Upper lobe of left lung (tissue), 6 donors: ENCODE measurements around the gene UTY. TPM values are rescaled to one million over a fixed set of nuclear protein-coding genes. Genes with fewer than 3 reads are reported as not detected.

Experiments
- ATAC-seq, 2 donors: fragments of 200-7000 bp; cut with Tn5 transposase; one replicate each; pipeline ENCODE4 v1.9.1; 2022; ENCODE audit warnings: mild to moderate bottlenecking in 2 of 2, moderate library complexity in 2 of 2; ENCODE audit not compliant: low FRiP score in 2 of 2
- DNase-seq, 2 donors: peaks; one replicate each; pipeline ENCODE4 v3.0.0-alpha.2; 2019 to 2020
- H3K27ac ChIP-seq, 4 donors: fragments of 200-600 bp; sonication (generic); one replicate each; pipeline ENCODE4 v1.5.1; 2016 to 2019
- H3K27me3 ChIP-seq, 4 donors: fragments of 200-600 bp; sonication (generic); one replicate each; pipeline ENCODE4 v1.5.1; 2017 to 2019
- H3K36me3 ChIP-seq, 4 donors: fragments of 200-600 bp; sonication (generic); one replicate each; pipeline ENCODE4 v1.5.1; 2016 to 2019
- H3K4me1 ChIP-seq, 4 donors: fragments of 200-600 bp; sonication (generic); one replicate each; pipeline ENCODE4 v1.5.1; 2018 to 2019
- H3K4me3 ChIP-seq, 4 donors: fragments of 200-600 bp; sonication (generic); one replicate each; pipeline ENCODE4 v1.5.1; 2017 to 2019; ENCODE audit warnings: mild to moderate bottlenecking in 2 of 4, moderate library complexity in 1 of 4
- H3K9me3 ChIP-seq, 4 donors: fragments of 200-600 bp; sonication (generic); one replicate each; pipeline ENCODE4 v1.5.1; 2018 to 2019
- CTCF ChIP-seq, 6 experiments: fragments of 450-650 bp in 4 of 6; fragments of 200-600 bp in 2 of 6; sonication (generic) in 2 of 6; IDR thresholded peaks; one replicate each; pipeline ENCODE4 v1.5.1; 2016 to 2019; ENCODE audit warnings: antibody characterized with exemption in 6 of 6
- EP300 ChIP-seq, 4 donors: sonication (generic); formaldehyde crosslinking; IDR thresholded peaks; one replicate each; pipeline ENCODE4 v1.5.1; 2017; ENCODE audit warnings: antibody characterized with exemption in 4 of 4, control low read depth in 2 of 4
- POLR2A ChIP-seq, 4 donors: fragments of 450-650 bp; IDR thresholded peaks; one replicate each; pipeline ENCODE4 v1.5.1; 2016 to 2017; ENCODE audit warnings: antibody characterized with exemption in 4 of 4, mild to moderate bottlenecking in 2 of 4
- POLR2AphosphoS5 ChIP-seq, 2 donors: sonication (generic); formaldehyde crosslinking; IDR thresholded peaks; one replicate each; pipeline ENCODE4 v1.5.1; 2017; ENCODE audit warnings: antibody characterized with exemption in 2 of 2
- WGBS, 2 donors: methylation state at CpG; one replicate each; pipeline ENCODE4 v1.1.5; 2017 to 2018; 5-methylcytosine and 5-hydroxymethylcytosine counted together
- total RNA-seq, 6 donors: library from RNA; depleted of rRNA in 4 of 6; stranded (reverse); fragments of >200 nt in 4 of 6; gene quantifications; one replicate each; pipeline versions ENCODE4 v1.1.0 to v1.2.1, GENCODE V29; 2016 to 2021
- donor health status: DM: no; HTN: no; CAD: no; lungs with moderate emphysema.
- donor health status: DM: no; HTN: yes; CAD: no; lungs with severe emphysema.

Gene UTY
- total RNA-seq, 6 donors from 2014 or later, result 0.26 to 201 (median 35.1) TPM; not detected in 2

- Histone ChIP-seq H3K36me3 (no peaks in the 10 kb centered on the region), H3K27me3 (no peaks in the 10 kb centered on the region), H3K9me3 (no peaks in the 10 kb centered on the region), H3K27ac (no peak overlapping the region), H3K4me3 (no peak overlapping the region), H3K4me1 (no peaks in the 10 kb centered on the region)
- no peak for ATAC-seq
- DNase-seq, result no peak
- 33% methylated on average over 1 of the region's 1 CpG; no CpG with 5 or more reads in 1 of the 2 donors for WGBS, 2 donors
- no peak for TF ChIP-seq EP300 (IDR thresholded peaks at IDR 0.05)
- no peak for TF ChIP-seq POLR2A (IDR thresholded peaks at IDR 0.05)
- TF ChIP-seq POLR2AphosphoS5 (IDR thresholded peaks at IDR 0.05), result no peak
- TF ChIP-seq CTCF (IDR thresholded peaks at IDR 0.05), result no peak
Measured at GRCh38 chrY:13488738-13489137, 8.9 kb upstream of the UTY start.

GRCh38 chrY:13479121-13479711 is 617 bp downstream of the UTY start:
- DNase-seq (peak in 1 of 2 donors; percentile 29), ATAC-seq (peak in 1 of 2 donors; percentile 81)
- H3K27me3 ChIP-seq, result no peaks in the 10 kb centered on the region
- WGBS, 2 donors, result 0% methylated on average over 6 of the region's 34 CpGs; no CpG with 5 or more reads in 1 of the 2 donors
- H3K36me3 ChIP-seq, result no peaks in the 10 kb centered on the region
- no peak for TF ChIP-seq CTCF (IDR thresholded peaks at IDR 0.05)
- no peak for TF ChIP-seq POLR2A (IDR thresholded peaks at IDR 0.05)
- no peak for TF ChIP-seq EP300 (IDR thresholded peaks at IDR 0.05)
- TF ChIP-seq POLR2AphosphoS5 (IDR thresholded peaks at IDR 0.05), result no peak
- H3K9me3 ChIP-seq, result no peaks in the 10 kb centered on the region
- H3K4me3 ChIP-seq, result peak overlapping the region in 2 of 4 donors; percentile 61 to 63
- peaks cover 0 to 4% (median 0%) of the 10 kb centered on the region in 4 donors for H3K4me1 ChIP-seq
- H3K27ac ChIP-seq, result peak overlapping the region in 2 of 4 donors; percentile 96 to 97

- 1% methylated on average over 15 of the region's 15 CpGs; no CpG with 5 or more reads in 1 of the 2 donors for WGBS, 2 donors
- Histone ChIP-seq H3K36me3 (no peaks in the 10 kb centered on the region), H3K4me1 (peaks cover 0 to 7% (median 0%) of the 10 kb centered on the region in 4 donors), H3K4me3 (peak overlapping the region in 2 of 4 donors; percentile 61 to 63), H3K27me3 (no peaks in the 10 kb centered on the region), H3K27ac (peak overlapping the region in 2 of 4 donors; percentile 96 to 97), H3K9me3 (no peaks in the 10 kb centered on the region)
- peak in 1 of 2 donors; percentile 89 for ATAC-seq
- no peak for DNase-seq
- TF ChIP-seq CTCF (IDR thresholded peaks at IDR 0.05) (no peak), EP300 (IDR thresholded peaks at IDR 0.05) (no peak), POLR2AphosphoS5 (IDR thresholded peaks at IDR 0.05) (no peak), POLR2A (IDR thresholded peaks at IDR 0.05) (peak in 1 of 4 donors; percentile 33)
Measured at GRCh38 chrY:13478126-13478785, 1.6 kb downstream of the UTY start.

GRCh38 chrY:13474997-13475396 is 4.8 kb downstream of the UTY start:
- Histone ChIP-seq H3K27ac (no peak overlapping the region), H3K4me3 (no peak overlapping the region), H3K27me3 (no peaks in the 10 kb centered on the region), H3K36me3 (no peaks in the 10 kb centered on the region), H3K9me3 (no peaks in the 10 kb centered on the region), H3K4me1 (peaks cover 0 to 7% (median 0%) of the 10 kb centered on the region in 4 donors)
- no peak for DNase-seq
- WGBS, 2 donors, result 58% methylated on average over 2 of the region's 2 CpGs; no CpG with 5 or more reads in 1 of the 2 donors
- no peak for ATAC-seq
- TF ChIP-seq EP300 (IDR thresholded peaks at IDR 0.05), result no peak
- TF ChIP-seq CTCF (IDR thresholded peaks at IDR 0.05), result no peak
- TF ChIP-seq POLR2A (IDR thresholded peaks at IDR 0.05), result no peak
- TF ChIP-seq POLR2AphosphoS5 (IDR thresholded peaks at IDR 0.05), result no peak
